Effector memory CD4-positive, alpha-beta T cell (primary cell): ENCODE results near the gene TAF3.
A peak's percentile ranks its signal among the peaks of the same experiment; 100 is the strongest.

Experiments
- DNase-seq, 3 donors: peaks; one replicate each; pipeline ENCODE4 v3.0.0-alpha.2; 2020
- H3K27ac ChIP-seq: 2 replicates; pipeline ENCODE4 v1.7.0; 2013; ENCODE audit warnings: mild to moderate bottlenecking, low read length, moderate library complexity; ENCODE audit not compliant: insufficient read depth, poor library complexity, severe bottlenecking
- H3K27me3 ChIP-seq: replicated peaks from 2 replicates; pipeline ENCODE4 v1.7.0; 2013; ENCODE audit warnings: mild to moderate bottlenecking, low read length; ENCODE audit not compliant: insufficient read depth, control insufficient read depth, poor library complexity, severe bottlenecking
- H3K36me3 ChIP-seq: 2 replicates; pipeline ENCODE4 v1.7.0; 2013; ENCODE audit warnings: mild to moderate bottlenecking, low read length, moderate library complexity; ENCODE audit not compliant: control insufficient read depth, insufficient read depth
- H3K4me1 ChIP-seq: 2 replicates; pipeline ENCODE4 v1.7.0; 2013; ENCODE audit warnings: low read length, mild to moderate bottlenecking; ENCODE audit not compliant: control insufficient read depth, insufficient read depth, poor library complexity, severe bottlenecking
- H3K4me3 ChIP-seq: 2 replicates; pipeline ENCODE4 v1.7.0; 2013; ENCODE audit warnings: low read length, low read depth, mild to moderate bottlenecking; ENCODE audit not compliant: insufficient read depth, poor library complexity, severe bottlenecking
- H3K9me3 ChIP-seq: 2 replicates; pipeline ENCODE4 v1.7.0; 2013; ENCODE audit warnings: mild to moderate bottlenecking, low read length, moderate library complexity; ENCODE audit not compliant: control insufficient read depth

The TAF3 gene

GRCh38 chr10:8047452-8048280 is 229.4 kb downstream of the TAF3 start:
- no peak for DNase-seq
- Histone ChIP-seq H3K4me3 (no peak overlapping the region), H3K27me3 (peaks cover 97% of the 10 kb centered on the region), H3K36me3 (no peaks in the 10 kb centered on the region), H3K9me3 (no peaks in the 10 kb centered on the region), H3K4me1 (peaks cover 88% of the 10 kb centered on the region), H3K27ac (no peak overlapping the region)

GRCh38 chr10:8048281-8049008 is 230.1 kb downstream of the TAF3 start:
- DNase-seq, result peak; percentile 60 to 77 (median 69)
- peaks cover 95% of the 10 kb centered on the region for H3K27me3 ChIP-seq

GRCh38 chr10:8049045-8049864 is 230.9 kb downstream of the TAF3 start:
- H3K9me3 ChIP-seq, result no peaks in the 10 kb centered on the region
- no peak for DNase-seq
- H3K4me3 ChIP-seq, result peak overlapping the region; percentile 57
- H3K27me3 ChIP-seq, result peaks cover 87% of the 10 kb centered on the region
- peak overlapping the region; percentile 16 for H3K27ac ChIP-seq
- H3K4me1 ChIP-seq, result peaks cover 83% of the 10 kb centered on the region
- H3K36me3 ChIP-seq, result no peaks in the 10 kb centered on the region

More at GRCh38 chr10:8048281-8049008, 230.1 kb downstream of the TAF3 start:
- H3K27ac ChIP-seq, result no peak overlapping the region
- no peaks in the 10 kb centered on the region for H3K36me3 ChIP-seq
- no peaks in the 10 kb centered on the region for H3K9me3 ChIP-seq
- peak overlapping the region; percentile 57 for H3K4me3 ChIP-seq
- H3K4me1 ChIP-seq, result peaks cover 89% of the 10 kb centered on the region

GRCh38 chr10:8049865-8050555 is 231.7 kb downstream of the TAF3 start:
- peak overlapping the region; percentile 16 for H3K27ac ChIP-seq
- peaks cover under 1% of the 10 kb centered on the region for H3K36me3 ChIP-seq
- H3K27me3 ChIP-seq, result peaks cover 80% of the 10 kb centered on the region
- no peaks in the 10 kb centered on the region for H3K9me3 ChIP-seq
- H3K4me3 ChIP-seq, result peak overlapping the region; percentile 57
- H3K4me1 ChIP-seq, result peaks cover 75% of the 10 kb centered on the region
- no peak for DNase-seq

- no peak overlapping the region for H3K27ac ChIP-seq
- peak in 1 of 3 donors; percentile 4 for DNase-seq
- H3K4me3 ChIP-seq, result peak overlapping the region; percentile 57
- H3K9me3 ChIP-seq, result no peaks in the 10 kb centered on the region
- peaks cover 69% of the 10 kb centered on the region for H3K4me1 ChIP-seq
- peaks cover 6% of the 10 kb centered on the region for H3K36me3 ChIP-seq
- H3K27me3 ChIP-seq, result peaks cover 73% of the 10 kb centered on the region
Measured at GRCh38 chr10:8050556-8051108, 232.3 kb downstream of the TAF3 start.

- Histone ChIP-seq H3K36me3 (peaks cover 6% of the 10 kb centered on the region), H3K27ac (peak overlapping the region; percentile 24), H3K9me3 (no peaks in the 10 kb centered on the region), H3K27me3 (peaks cover 67% of the 10 kb centered on the region), H3K4me1 (peaks cover 63% of the 10 kb centered on the region), H3K4me3 (peak overlapping the region; percentile 57)
- DNase-seq, result no peak
Measured at GRCh38 chr10:8051109-8051821, 233.0 kb downstream of the TAF3 start.

- Histone ChIP-seq H3K36me3 (peaks cover 6% of the 10 kb centered on the region), H3K4me3 (peak overlapping the region; percentile 31), H3K27me3 (peaks cover 61% of the 10 kb centered on the region), H3K4me1 (peaks cover 58% of the 10 kb centered on the region), H3K9me3 (no peaks in the 10 kb centered on the region), H3K27ac (peak overlapping the region; percentile 7)
- DNase-seq, result no peak
Measured at GRCh38 chr10:8051851-8052257, 233.5 kb downstream of the TAF3 start.

- H3K4me3 ChIP-seq, result no peak overlapping the region
- no peaks in the 10 kb centered on the region for H3K9me3 ChIP-seq
- peak overlapping the region; percentile 7 for H3K27ac ChIP-seq
- DNase-seq, result peak in 1 of 3 donors; percentile 11
- H3K36me3 ChIP-seq, result peaks cover 6% of the 10 kb centered on the region
- H3K27me3 ChIP-seq, result peaks cover 55% of the 10 kb centered on the region
- H3K4me1 ChIP-seq, result peaks cover 56% of the 10 kb centered on the region
Measured at GRCh38 chr10:8052341-8052955, 234.1 kb downstream of the TAF3 start.
